SJCRH30 (cell line): ENCODE data around the gene ROPN1. TPM values are rescaled to one million over a fixed set of nuclear protein-coding genes. Genes with fewer than 3 reads are reported as not detected.
"Not testable (repeated sequence)": the region's sequence is repeated elsewhere in the genome, so short reads cannot be mapped to it uniquely, and the experiment has no call there.

Experiments
- DNase-seq, 2 experiments: peaks; one replicate each; pipeline ENCODE4 v3.0.0-alpha.2; 2015 to 2020
- H3K27ac ChIP-seq: fragments of 250-450 bp; sonication (Bioruptor Pico); 2 replicates; pipeline ENCODE4 v1.5.1; 2020; ENCODE audit warnings: mild to moderate bottlenecking, moderate library complexity
- H3K27me3 ChIP-seq: fragments of 250-450 bp; sonication (Bioruptor Pico); 2 replicates; pipeline ENCODE4 v1.5.1; 2020; ENCODE audit warnings: mild to moderate bottlenecking, moderate library complexity
- H3K36me3 ChIP-seq: fragments of 250-450 bp; sonication (Bioruptor Pico); 2 replicates; pipeline ENCODE4 v1.5.1; 2020; ENCODE audit warnings: mild to moderate bottlenecking, moderate library complexity
- H3K4me1 ChIP-seq: fragments of 250-450 bp; sonication (Bioruptor Pico); 2 replicates; pipeline ENCODE4 v1.5.1; 2020; ENCODE audit warnings: mild to moderate bottlenecking, moderate library complexity
- H3K4me3 ChIP-seq: fragments of 250-450 bp; sonication (Bioruptor Pico); 2 replicates; pipeline ENCODE4 v1.5.1; 2020; ENCODE audit warnings: mild to moderate bottlenecking, moderate library complexity
- H3K9me3 ChIP-seq: fragments of 250-450 bp; sonication (Bioruptor Pico); replicated peaks from 2 replicates; pipeline ENCODE4 v1.5.1; 2020; ENCODE audit warnings: mild to moderate bottlenecking, moderate library complexity
- total RNA-seq: library from RNA; depleted of rRNA; stranded (reverse); fragments of >200 nt; shearing (Covaris generic); gene quantifications from 2 replicates; pipeline ENCODE4 v1.2.3, GENCODE V29; 2014

Gene ROPN1
- total RNA-seq, 1 experiment from 2014 or later, result not detected

DNA sequence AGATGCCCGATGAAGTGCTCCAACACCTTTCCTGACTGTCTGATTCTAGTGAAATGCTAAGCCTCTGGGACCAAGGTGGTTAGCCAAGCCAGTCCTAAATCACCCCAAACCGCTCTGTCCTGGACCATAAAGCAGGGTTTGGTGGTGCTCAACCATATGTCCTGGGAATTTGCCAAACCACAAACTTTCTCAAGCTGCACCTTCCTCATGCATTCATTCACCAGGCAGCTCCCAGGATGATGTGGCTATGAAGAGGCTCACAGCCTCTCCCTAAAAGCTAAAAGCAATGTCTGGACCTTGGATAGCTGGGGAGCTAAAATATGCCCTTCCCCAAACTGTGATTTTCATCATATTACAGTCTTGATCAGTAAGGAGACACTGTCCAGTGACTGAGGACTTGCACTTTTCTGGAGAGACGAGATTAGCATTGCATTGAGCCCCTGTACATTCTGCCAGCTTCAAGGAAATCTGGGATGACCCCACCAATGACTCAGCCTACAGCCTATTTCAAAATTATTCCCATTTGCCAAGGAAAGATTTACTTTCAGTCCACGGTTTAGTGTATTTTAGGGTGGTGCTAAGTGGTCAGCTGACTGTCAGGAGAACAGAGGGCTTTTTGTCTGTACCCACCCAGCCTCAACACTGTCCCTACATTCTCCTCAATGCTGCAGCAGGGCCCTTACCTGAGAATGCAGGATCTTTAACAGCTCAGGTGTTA is 15.6 kb downstream of the ROPN1 start:
- not testable (repeated sequence) for H3K36me3 ChIP-seq, H3K27ac ChIP-seq, DNase-seq, H3K9me3 ChIP-seq, H3K27me3 ChIP-seq, H3K4me1 ChIP-seq, H3K4me3 ChIP-seq

DNA sequence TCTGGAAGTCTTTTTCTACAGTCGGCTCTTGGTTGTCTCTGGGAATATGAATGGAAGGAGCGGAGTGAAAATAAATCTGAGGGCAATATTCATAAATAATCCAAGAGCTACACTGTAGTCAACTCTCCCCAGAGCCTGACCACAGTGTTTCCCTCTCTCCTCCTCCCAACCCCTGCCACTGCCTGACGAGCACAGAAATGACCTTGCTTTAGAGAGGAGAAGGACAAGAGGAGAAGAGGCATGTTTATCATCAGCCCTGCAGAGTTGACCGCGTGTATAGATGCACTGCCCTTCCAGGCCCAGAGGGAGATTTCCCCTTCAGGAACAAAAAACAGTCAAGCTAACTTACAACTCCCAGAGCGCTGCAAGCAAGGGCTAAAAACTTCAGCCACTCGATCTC is 16.9 kb downstream of the ROPN1 start:
- not testable (repeated sequence) for H3K27me3 ChIP-seq, DNase-seq, H3K4me3 ChIP-seq

DNA sequence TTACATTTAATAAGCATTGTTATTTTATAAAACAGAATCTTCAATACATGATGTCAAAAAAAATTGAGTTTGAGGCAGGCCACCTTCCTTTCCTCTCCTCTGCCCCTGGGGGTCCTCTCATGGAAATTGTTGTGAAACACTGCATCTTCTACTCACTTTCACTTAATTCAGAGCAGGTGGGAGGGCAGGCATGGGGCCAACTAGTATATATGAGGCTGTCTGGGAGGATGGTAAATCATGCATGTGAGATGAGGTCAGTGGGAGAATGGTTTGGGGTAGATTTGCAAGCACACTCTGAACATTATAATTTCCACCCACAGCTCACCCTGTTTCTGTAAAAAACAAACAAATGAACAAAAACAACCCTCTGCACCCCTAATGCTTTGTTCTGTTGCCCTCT is 20.5 kb downstream of the ROPN1 start:
- no peak overlapping the region for H3K27ac ChIP-seq
- H3K36me3 ChIP-seq, result no peaks in the 10 kb centered on the region
- no peaks in the 10 kb centered on the region for H3K9me3 ChIP-seq
- peak in 1 of 2 experiments; percentile 12 for DNase-seq
- no peak overlapping the region for H3K4me3 ChIP-seq
- H3K4me1 ChIP-seq, result no peaks in the 10 kb centered on the region
- no peaks in the 10 kb centered on the region for H3K27me3 ChIP-seq

More for the DNA sequence above, 16.9 kb downstream of the ROPN1 start:
- not testable (repeated sequence) for H3K4me1 ChIP-seq, H3K36me3 ChIP-seq, H3K9me3 ChIP-seq, H3K27ac ChIP-seq

DNA sequence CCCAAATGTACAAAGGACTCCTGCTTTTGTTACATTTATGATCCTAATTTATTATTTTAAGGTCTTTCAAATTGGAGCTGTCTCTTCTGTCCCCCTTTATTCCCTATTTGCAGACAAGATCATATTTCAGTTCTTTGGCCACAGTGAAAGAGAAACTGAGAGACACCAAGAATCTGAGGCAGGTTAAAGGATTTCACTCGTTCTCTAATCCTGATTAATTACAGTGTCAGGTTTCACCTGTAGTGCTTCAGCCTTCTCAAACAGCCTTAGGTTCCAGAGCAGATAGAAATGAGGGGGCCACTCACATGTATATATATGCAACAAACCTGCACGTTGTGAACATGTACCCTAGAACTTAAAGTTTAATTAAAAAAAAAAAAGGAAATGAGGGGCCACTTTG is 24.7 kb downstream of the ROPN1 start:
- not testable (repeated sequence) for DNase-seq, H3K36me3 ChIP-seq, H3K9me3 ChIP-seq, H3K27ac ChIP-seq, H3K27me3 ChIP-seq, H3K4me1 ChIP-seq, H3K4me3 ChIP-seq

DNA sequence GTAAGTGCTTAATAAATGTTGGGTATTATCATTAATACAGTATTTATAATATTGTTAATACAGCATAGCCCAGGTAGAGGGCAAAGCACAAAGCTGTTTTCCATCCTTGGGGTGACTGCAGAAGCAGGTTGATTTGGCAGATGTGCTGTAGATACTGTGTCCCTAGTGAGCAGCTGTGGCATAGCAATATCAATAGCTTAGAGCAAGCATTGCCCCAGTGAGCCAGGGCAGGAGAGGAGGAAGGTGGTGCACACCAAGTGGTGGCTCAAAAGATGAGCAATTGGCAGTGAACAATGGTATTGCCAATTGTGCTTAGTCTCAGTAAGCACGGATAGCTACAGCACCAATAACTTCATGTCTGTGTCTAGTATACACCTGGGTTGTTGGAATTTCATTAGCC is 25.1 kb downstream of the ROPN1 start:
- not testable (repeated sequence) for H3K27me3 ChIP-seq, H3K36me3 ChIP-seq, DNase-seq

DNA sequence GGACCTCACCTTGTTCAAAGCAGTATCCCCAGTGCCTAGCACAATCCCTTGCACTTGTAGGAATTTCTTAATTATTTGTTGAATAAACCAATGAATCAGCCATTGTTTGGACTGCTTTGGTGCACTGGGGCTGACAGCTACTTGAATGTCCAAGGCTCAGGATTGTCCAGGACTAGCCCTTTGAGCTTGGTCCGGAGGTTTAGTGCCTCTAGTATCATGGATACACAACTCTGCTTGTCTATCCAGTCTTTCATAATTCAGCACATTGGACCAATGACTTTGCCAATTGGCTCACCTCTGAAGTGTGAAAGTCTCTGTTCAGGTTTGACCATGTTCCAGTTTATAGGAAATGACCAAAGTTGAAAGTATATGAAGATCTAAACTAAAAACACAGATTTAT is 27.1 kb downstream of the ROPN1 start:
- not testable (repeated sequence) for H3K27ac ChIP-seq, H3K4me1 ChIP-seq, DNase-seq, H3K36me3 ChIP-seq, H3K4me3 ChIP-seq, H3K27me3 ChIP-seq, H3K9me3 ChIP-seq

More for the DNA sequence above, 25.1 kb downstream of the ROPN1 start:
- not testable (repeated sequence) for H3K27ac ChIP-seq, H3K9me3 ChIP-seq, H3K4me3 ChIP-seq, H3K4me1 ChIP-seq

DNA sequence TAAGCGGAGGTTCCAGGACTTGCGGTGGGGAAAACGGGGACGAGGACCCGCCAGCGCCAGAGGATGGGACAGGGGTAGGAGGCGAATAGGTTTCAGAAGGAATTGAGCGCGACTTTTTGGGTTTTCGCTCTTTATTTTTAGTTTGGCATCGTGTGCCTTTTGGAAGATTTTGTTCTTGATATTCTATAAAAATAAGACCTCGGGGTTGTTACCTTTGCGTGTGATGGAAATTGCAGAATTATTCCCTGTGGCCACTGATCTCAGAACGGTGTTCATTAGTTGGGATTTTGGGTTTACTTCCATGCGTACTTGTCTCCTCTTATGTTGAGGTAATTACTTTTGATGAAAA is 30.4 kb downstream of the ROPN1 start:
- Histone ChIP-seq H3K4me1 (no peaks in the 10 kb centered on the region), H3K36me3 (peaks cover 3% of the 10 kb centered on the region), H3K27ac (no peak overlapping the region; the same call in 1 of the 2 replicates), H3K4me3 (peak overlapping the region; percentile 82), H3K27me3 (no peaks in the 10 kb centered on the region), H3K9me3 (no peaks in the 10 kb centered on the region)
- DNase-seq, result no peak

DNA sequence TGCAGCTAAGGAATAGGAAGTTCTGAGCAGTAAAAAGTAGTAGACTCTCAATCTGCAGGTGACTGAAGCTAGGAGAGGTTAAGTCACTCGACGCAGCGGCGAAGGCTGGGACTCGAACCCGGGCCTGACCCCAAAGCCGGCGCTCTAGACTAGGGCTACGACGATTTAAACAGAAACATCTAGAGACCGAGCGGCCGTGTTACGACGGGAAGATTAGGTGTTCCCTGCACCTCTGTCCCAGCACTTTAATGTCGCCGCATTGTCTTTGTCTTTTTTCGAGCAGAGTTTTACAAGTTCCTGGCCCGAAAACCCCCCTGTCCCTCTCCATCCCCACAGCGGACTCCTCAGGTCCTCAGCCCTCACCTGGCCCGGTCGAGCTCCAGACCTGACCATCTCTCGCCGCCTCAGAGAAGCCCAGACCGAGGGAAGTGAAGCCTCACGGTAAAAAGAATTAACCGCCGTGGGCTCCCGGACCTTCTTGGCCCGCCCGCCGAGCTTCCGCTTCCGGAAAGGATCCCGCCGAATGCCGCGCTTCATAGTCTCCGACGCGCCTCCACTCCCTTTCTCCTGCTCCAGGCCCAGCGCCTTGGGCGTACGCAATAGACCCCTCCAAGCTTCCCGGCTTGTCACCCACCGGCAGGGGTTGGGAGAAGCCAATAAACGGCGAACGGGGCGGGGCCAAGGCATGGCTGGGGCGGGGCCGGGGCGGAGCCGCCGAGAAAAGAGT is 31.0 kb downstream of the ROPN1 start, which contains the start of gene CCDC14:
Gene CCDC14, minus strand, starts transcription at position 449 of the 727 bp plus-strand sequence. Its CDS starts 56 bp downstream, at position 393.
- H3K27ac ChIP-seq, result peak within 1 kb of the TSS; percentile 77
- no peaks in the 10 kb centered on the region for H3K4me1 ChIP-seq
- peak within 1 kb of the TSS; percentile 82 for H3K4me3 ChIP-seq

DNA sequence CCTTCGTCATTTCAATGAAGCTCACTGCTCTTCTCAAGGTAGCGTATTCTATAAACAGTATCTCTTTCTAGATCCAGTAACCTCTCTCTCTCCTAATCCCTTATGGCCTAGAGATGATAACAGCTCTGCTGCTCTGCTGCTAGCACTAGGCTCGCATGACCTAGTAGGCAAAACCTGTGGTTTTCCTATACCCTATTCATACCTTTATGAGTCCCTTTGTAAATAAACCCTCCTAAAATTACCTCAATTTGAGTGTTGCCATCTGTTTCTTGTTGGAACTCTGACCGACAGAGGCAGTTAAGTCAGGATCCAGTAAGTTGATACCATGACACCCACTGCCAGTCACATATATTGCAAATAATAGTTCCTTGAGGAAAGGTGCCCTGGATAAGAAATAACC is 38.2 kb downstream of the ROPN1 start:
- no peak for DNase-seq
- H3K27ac ChIP-seq, result no peak overlapping the region
- H3K36me3 ChIP-seq, result peaks cover 52% of the 10 kb centered on the region
- H3K9me3 ChIP-seq, result no peaks in the 10 kb centered on the region
- no peaks in the 10 kb centered on the region for H3K27me3 ChIP-seq
- no peak overlapping the region for H3K4me3 ChIP-seq
- H3K4me1 ChIP-seq, result no peaks in the 10 kb centered on the region

More for the DNA sequence above, 31.0 kb downstream of the ROPN1 start, which contains the start of gene CCDC14:
- DNase-seq, result peak; percentile 99
- Histone ChIP-seq H3K9me3 (no peaks in the 10 kb centered on the region), H3K27me3 (no peaks in the 10 kb centered on the region), H3K36me3 (peaks cover 8% of the 10 kb centered on the region)

DNA sequence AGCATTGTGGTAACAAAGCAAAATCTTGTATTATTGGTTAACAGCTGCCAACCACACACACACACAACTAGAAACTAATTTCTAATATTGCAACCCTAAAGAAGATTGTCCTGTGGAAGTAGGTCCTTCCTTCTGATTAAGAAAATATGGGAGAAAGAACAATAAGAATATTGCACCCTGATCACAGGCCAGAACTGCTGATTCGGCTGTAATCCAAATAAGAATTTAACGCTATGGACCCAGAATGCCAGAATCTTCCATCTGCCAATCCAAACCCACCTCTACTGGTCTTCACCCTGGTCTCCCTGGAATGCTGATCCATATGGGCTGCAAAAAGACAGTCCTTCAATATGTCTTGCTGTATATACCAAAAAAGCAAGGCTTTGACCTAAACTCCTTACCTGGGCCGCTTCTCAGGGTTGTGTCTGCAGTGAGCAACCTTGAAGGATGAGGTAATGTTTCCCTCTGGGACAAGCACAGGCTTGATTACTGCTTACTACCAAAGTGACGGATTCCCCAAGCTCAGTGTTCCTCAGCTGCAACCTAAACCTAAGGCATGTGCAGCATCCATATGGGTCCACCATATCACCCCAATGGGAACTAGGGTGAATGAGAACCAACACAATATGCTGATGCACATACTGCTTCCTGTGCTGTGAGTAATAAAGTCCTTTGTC is 38.9 kb downstream of the ROPN1 start:
- Histone ChIP-seq H3K27ac (no peak overlapping the region), H3K36me3 (peaks cover 55% of the 10 kb centered on the region), H3K4me3 (no peak overlapping the region), H3K27me3 (no peaks in the 10 kb centered on the region), H3K4me1 (no peaks in the 10 kb centered on the region), H3K9me3 (no peaks in the 10 kb centered on the region)
- DNase-seq, result no peak

DNA sequence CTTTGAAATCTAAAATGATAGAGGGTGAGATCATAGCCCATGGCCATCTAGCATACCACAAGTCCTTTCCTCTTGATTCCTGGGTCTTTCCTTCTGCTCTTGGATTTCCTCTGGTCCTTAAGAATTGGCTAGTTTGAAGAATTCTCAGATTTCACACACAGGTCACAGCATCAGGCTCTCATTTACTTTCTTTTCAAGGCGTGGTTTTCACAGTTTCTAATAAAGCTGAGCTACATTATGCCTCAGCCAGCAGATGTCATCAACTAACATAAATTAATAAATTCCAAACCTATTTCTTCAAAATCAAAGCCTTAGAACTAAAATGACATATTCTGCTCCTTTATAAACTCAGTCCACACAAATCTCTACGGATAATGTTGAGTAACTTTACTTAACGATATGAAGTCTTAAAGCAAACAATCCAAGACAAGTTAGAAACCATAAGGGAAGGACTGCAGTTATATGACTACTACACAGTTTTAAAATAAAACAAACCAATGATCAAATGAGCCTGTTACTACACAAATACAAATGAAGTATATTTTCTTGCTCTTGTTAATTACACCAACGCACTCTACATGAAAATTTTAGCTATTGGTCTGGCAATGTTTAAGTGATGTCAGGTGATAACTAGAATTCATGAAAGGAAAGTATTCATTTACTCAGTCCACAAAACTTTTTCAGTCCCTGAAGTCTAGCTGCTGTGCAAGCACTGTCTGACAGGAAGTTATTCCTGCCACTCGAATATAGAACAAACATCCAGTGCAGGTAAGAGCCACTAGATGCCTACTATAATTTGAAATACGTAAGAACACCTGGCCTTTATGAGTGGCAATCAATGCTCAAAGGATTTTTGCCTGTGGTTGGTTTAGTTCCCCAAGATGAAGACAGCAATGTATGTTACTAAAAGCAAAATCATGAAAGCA is 40.1 kb downstream of the ROPN1 start:
- no peak for DNase-seq
- H3K4me3 ChIP-seq, result no peak overlapping the region
- H3K9me3 ChIP-seq, result no peaks in the 10 kb centered on the region
- no peaks in the 10 kb centered on the region for H3K27me3 ChIP-seq
- no peak overlapping the region for H3K27ac ChIP-seq
- no peaks in the 10 kb centered on the region for H3K4me1 ChIP-seq
- peaks cover 64% of the 10 kb centered on the region for H3K36me3 ChIP-seq

DNA sequence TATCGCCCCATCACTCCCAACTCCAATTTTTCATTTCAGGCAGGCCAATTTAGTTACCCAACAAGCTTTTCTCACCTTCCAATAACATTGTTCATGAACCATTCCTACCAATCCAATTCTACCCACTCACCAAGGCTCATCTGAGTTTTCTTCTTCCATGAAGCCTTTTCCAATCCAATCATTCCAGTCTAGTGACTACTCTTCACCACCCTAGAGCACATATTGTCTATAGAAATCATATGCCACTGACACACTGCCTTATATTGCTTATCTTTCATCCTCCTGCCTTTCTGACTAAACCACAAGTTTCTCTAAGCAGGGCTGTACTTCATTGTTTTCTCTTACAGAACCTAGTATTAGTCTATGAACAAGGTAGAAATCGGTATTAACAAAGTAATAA is 42.3 kb downstream of the ROPN1 start:
- Histone ChIP-seq H3K27me3 (no peaks in the 10 kb centered on the region), H3K36me3 (peaks cover 64% of the 10 kb centered on the region), H3K9me3 (no peaks in the 10 kb centered on the region), H3K4me1 (no peaks in the 10 kb centered on the region), H3K27ac (no peak overlapping the region), H3K4me3 (no peak overlapping the region)
- DNase-seq, result no peak

DNA sequence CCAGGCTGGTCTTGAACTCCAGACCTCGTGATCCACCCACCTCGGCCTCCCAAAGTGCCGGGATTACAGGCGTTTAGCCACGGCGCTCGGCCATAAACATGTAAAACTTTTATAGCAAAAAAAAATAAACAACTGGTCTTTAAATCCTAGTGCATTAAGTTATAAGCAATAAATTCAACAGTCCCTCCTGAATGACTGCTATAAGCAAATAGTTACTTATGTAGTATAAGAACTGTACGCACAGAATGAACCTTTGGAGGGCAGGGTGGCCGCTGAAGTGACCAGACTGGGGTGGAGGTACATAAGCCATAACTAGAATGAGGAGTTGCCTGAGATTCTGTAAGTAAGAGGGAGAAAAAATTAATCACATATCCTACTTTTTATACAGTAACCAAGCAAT is 43.5 kb downstream of the ROPN1 start:
- Histone ChIP-seq H3K27me3 (no peaks in the 10 kb centered on the region), H3K36me3 (peaks cover 60% of the 10 kb centered on the region), H3K4me3 (no peak overlapping the region), H3K9me3 (no peaks in the 10 kb centered on the region), H3K27ac (no peak overlapping the region), H3K4me1 (no peaks in the 10 kb centered on the region)
- DNase-seq, result no peak

DNA sequence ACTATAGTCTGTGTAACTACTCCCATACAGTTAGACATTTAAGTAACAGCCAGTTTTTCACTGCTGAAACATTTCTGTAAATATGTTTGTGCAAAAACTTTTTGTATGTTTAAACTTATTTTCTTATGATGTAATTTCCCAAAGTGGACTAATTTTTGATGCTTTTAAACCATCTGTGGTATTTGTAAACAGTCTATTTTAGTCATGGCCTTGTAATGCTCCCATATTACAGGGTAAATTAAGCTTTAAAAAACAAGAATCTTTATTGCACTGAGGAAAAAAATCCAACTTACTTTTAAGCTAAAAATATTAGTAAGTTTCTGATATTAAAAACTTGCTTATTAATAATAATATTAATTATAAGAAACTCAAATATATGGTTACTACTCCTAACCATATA is 44.4 kb downstream of the ROPN1 start:
- Histone ChIP-seq H3K27me3 (no peaks in the 10 kb centered on the region), H3K4me3 (no peak overlapping the region), H3K36me3 (peaks cover 61% of the 10 kb centered on the region), H3K9me3 (no peaks in the 10 kb centered on the region), H3K27ac (no peak overlapping the region), H3K4me1 (no peaks in the 10 kb centered on the region)
- no peak for DNase-seq
